GM12878 (cell line): Measurements from ENCODE around the gene TFB1M. TPM values are rescaled to one million over a fixed set of nuclear protein-coding genes. Genes with fewer than 3 reads are reported as not detected.

Experiments used
- ATAC-seq: fragments of 200-7000 bp; cut with Tn5 transposase; 3 replicates; pipeline ENCODE4 v1.9.1; 2020; ENCODE audit warnings: mild to moderate bottlenecking, moderate library complexity
- BruUV-seq: library from RNA; stranded (reverse); fragments of 400-500 nt; replicated peaks from 2 replicates; lab custom pipeline; 2021; lab: Mats Ljungman, UMichigan
- CTCF ChIA-PET: fragments of 300-600 bp; sonication (Branson Sonifier 250); formaldehyde crosslinking; extraction: SDS; loops from one replicate; lab custom pipeline; 2021; ENCODE audit warnings: inconsistent platforms; lab: Yijun Ruan, JAX
- POLR2A ChIA-PET: fragments of 350-600 bp; formaldehyde crosslinking; extraction: SDS; loops from one replicate; lab custom pipeline; 2021; ENCODE audit warnings: inconsistent platforms; lab: Charles Lee
- RAD21 ChIA-PET: fragments of 300-600 bp; sonication (Branson Sonifier 250); formaldehyde crosslinking; loops from one replicate; lab custom pipeline; 2023; ENCODE audit warnings: antibody characterized with exemption; ENCODE audit not compliant: unreplicated experiment; lab: Charles Lee
- SMC1A ChIA-PET: fragments of 300-600 bp; sonication (Branson Sonifier 250); formaldehyde crosslinking; loops from one replicate; lab custom pipeline; 2023; ENCODE audit not compliant: unreplicated experiment, uncharacterized antibody; lab: Charles Lee
- DNase-seq: peaks from one replicate; pipeline ENCODE4 v3.0.0-alpha.2; 2011; ENCODE audit warnings: low read depth, low spot score
- FAIRE-seq: peaks from 3 replicates; lab custom pipeline; 2011; peaks lifted over from hg19 to GRCh38; lab: Jason Lieb, UNC
- H2AFZ ChIP-seq: 2 replicates; pipeline ENCODE4 v1.6.0; 2011; ENCODE audit warnings: low read depth, low read length, control low read depth; ENCODE audit not compliant: control insufficient read depth
- H3K27ac ChIP-seq: 2 replicates; pipeline ENCODE4 v1.5.1; 2011; ENCODE audit warnings: control low read depth; ENCODE audit not compliant: control insufficient read depth, insufficient read depth
- H3K27me3 ChIP-seq, 2 experiments: replicated peaks in 1 of 2; 2 replicates each; pipeline versions ENCODE4 v1.6.0 to v1.6.1; 2011; ENCODE audit warnings: low read length in 1 of 2; ENCODE audit not compliant: control insufficient read depth in 2 of 2, insufficient read depth in 2 of 2
- H3K36me3 ChIP-seq, 2 experiments: 2 replicates each; pipeline ENCODE4 v1.5.1; 2011; ENCODE audit warnings: low read length in 1 of 2; ENCODE audit not compliant: control insufficient read depth in 2 of 2, insufficient read depth in 2 of 2
- H3K4me1 ChIP-seq: 2 replicates; pipeline ENCODE4 v1.6.1; 2011; ENCODE audit warnings: mild to moderate bottlenecking, low read length, moderate library complexity, mixed read lengths; ENCODE audit not compliant: control insufficient read depth, insufficient read depth
- H3K4me2 ChIP-seq: 2 replicates; pipeline ENCODE4 v1.6.0; 2011; ENCODE audit warnings: control low read depth; ENCODE audit not compliant: control insufficient read depth, insufficient read depth
- H3K4me3 ChIP-seq: fragments of 200-600 bp; sonication (generic); 2 replicates; pipeline ENCODE4 v1.5.1; 2016
- H3K79me2 ChIP-seq: 2 replicates; pipeline ENCODE4 v1.6.0; 2011; ENCODE audit warnings: low read length; ENCODE audit not compliant: control insufficient read depth, insufficient read depth
- H3K9ac ChIP-seq: 2 replicates; pipeline ENCODE4 v1.8.0; 2011; ENCODE audit warnings: low read length, control low read depth, mixed read lengths; ENCODE audit not compliant: control insufficient read depth, insufficient read depth
- H3K9me3 ChIP-seq: replicated peaks from 3 replicates; pipeline ENCODE4 v1.5.1; 2011; ENCODE audit warnings: mild to moderate bottlenecking, low read length; ENCODE audit not compliant: control insufficient read depth, insufficient read depth
- H4K20me1 ChIP-seq: 2 replicates; pipeline ENCODE4 v1.6.0; 2011; ENCODE audit not compliant: control insufficient read depth, insufficient read depth
- ASH2L ChIP-seq: fragments of 300-600, 200-600 bp; sonication (generic); IDR thresholded peaks from 2 replicates; pipeline ENCODE4 v1.6.1; 2017; ENCODE audit warnings: low read depth, mild to moderate bottlenecking, borderline replicate concordance
- GATAD2B ChIP-seq: fragments of 450-650 bp; conservative IDR thresholded peaks from 2 replicates; pipeline ENCODE4 v1.6.1; 2017; ENCODE audit warnings: low read depth, mild to moderate bottlenecking, moderate library complexity
- NRF1 ChIP-seq: conservative IDR thresholded peaks from 2 replicates; pipeline ENCODE4 v1.6.1; 2011; ENCODE audit warnings: mild to moderate bottlenecking, low read depth, low read length, improper control_type of control experiment
- RAD21 ChIP-seq: IDR thresholded peaks from 2 replicates; pipeline ENCODE4 v1.6.1; 2011; ENCODE audit warnings: mild to moderate bottlenecking, low read depth, low read length, moderate library complexity; ENCODE audit not compliant: insufficient read depth
- RAD51 ChIP-seq: fragments of 450-650 bp; IDR thresholded peaks from 2 replicates; pipeline ENCODE4 v1.6.1; 2016; ENCODE audit warnings: moderate library complexity, mild to moderate bottlenecking, inconsistent platforms
- RELB ChIP-seq: fragments of 450-650 bp; IDR thresholded peaks from 2 replicates; pipeline ENCODE4 v1.6.1; 2017; ENCODE audit warnings: low read depth, mild to moderate bottlenecking, moderate library complexity
- USF1 ChIP-seq: IDR thresholded peaks from 2 replicates; pipeline ENCODE4 v1.6.1; 2011; ENCODE audit warnings: borderline replicate concordance, low read depth, mild to moderate bottlenecking, moderate library complexity, mixed read lengths, low read length; ENCODE audit not compliant: insufficient read depth; ENCODE audit errors: extremely low read length
- USF2 ChIP-seq: IDR thresholded peaks from 2 replicates; pipeline ENCODE4 v1.6.1; 2011; ENCODE audit warnings: low read depth, low read length, improper control_type of control experiment, borderline replicate concordance
- ZNF24 ChIP-seq: fragments of 450-650 bp; IDR thresholded peaks from 2 replicates; pipeline ENCODE4 v1.6.1; 2017; ENCODE audit warnings: antibody characterized with exemption, mild to moderate bottlenecking
- ZNF384 ChIP-seq: IDR thresholded peaks from 2 replicates; pipeline ENCODE4 v1.6.1; 2012; ENCODE audit warnings: low read depth, mild to moderate bottlenecking, low read length, improper control_type of control experiment, borderline replicate concordance
- whole genome bisulfite sequencing: methylation state at CpG from one replicate; pipeline ENCODE4 v1.1.6; 2016; ENCODE audit warnings: low lambda C conversion rate; ENCODE audit not compliant: insufficient replicate concordance, insufficient coverage; ENCODE audit errors: missing lambda C conversion rate; 5-methylcytosine and 5-hydroxymethylcytosine counted together
- in situ Hi-C: fragments of 300-500 bp; cut with MboI; formaldehyde crosslinking; loops from 9 replicates; pipeline ENCODE4 v1.14.3; 2018; ENCODE audit warnings: mixed read lengths
- intact Hi-C: fragments of 100-400 bp; cut with micrococcal nuclease; formaldehyde crosslinking; loops from one replicate; pipeline ENCODE4 v1.14.2; 2022; ENCODE audit not compliant: unreplicated experiment
- polyA plus RNA-seq, 11 experiments: library from polyadenylated mRNA; depleted of rRNA in 4 of 11; unstranded in 6 of 11; stranded (reverse) in 5 of 11; fragments of >200 nt; fragmentation: Nextera tagmentation in 4 of 11; fragmentation: Illumina TruSeq in 1 of 11; extraction: Ambion mirVana in 4 of 11; extraction: Trizol in 1 of 11; gene quantifications; 1 replicate in 1 of 11; 2 replicates in 10 of 11; pipeline versions ENCODE4 v1.2.1 to v1.2.3, GENCODE V29; 2011 to 2016; ENCODE audit warnings: inconsistent platforms in 2 of 11, missing spikeins in 2 of 11, low read depth in 1 of 11
- total RNA-seq, 4 experiments: library from RNA; depleted of rRNA in 3 of 4; stranded (reverse); fragments of >200 nt in 3 of 4; fragmentation: Illumina TruSeq in 1 of 4; extraction: Trizol in 1 of 4; gene quantifications; 2 replicates each; pipeline versions ENCODE4 v1.2.1 to v1.2.3, GENCODE V29; 2013 to 2021
- TF ChIP-seq, protein P1 (sequence below): fragments of 450-650 bp; IDR thresholded peaks from 2 replicates; pipeline ENCODE4 v1.6.1; 2017; ENCODE audit warnings: mild to moderate bottlenecking
- TF ChIP-seq, protein P2 (sequence below): fragments of 450-650 bp; IDR thresholded peaks from 2 replicates; pipeline ENCODE4 v1.6.1; 2018; ENCODE audit warnings: mild to moderate bottlenecking, low read depth, moderate library complexity; ENCODE audit not compliant: partially characterized antibody

TFB1M gene
- total and polyA plus RNA-seq, 10 of the 15 experiments (the other 5 are each of a cell fraction or from before 2014, with no cell fraction given) = 29.9 to 117 (median 41.3) TPM

DNA sequence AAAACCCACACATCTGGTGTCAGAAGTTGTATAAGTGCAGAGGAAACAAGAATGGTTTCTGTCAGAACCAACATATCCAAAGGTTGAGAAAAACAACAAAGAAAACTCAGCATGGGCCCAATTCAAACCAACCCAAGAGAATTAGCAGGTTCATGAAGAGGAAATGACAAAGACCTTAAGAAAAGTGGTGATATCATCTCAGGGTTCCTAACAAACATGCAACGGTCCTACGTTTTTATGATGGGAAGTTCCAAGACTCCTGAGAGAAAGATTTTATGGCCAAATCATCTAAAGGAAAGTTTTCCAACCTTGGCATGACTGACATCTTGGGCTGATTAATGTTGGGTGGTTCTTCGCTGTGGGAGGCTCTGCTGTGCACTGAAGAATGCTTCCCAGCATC lies 23.0 kb downstream of the TFB1M start:
- ChIA-PET CTCF (interaction anchor here (0.7 kb wide), 1 partner anchor 1104 kb away, joined by 3 read pairs; no protein-coding TSS in a partner anchor), SMC1A (interaction anchor here (0.9 to 1.3 kb wide), 3 partner anchors 9 to 52 kb away, joined by 4 to 5 read pairs (median 4); no protein-coding TSS in a partner anchor), POLR2A (no interaction called here), RAD21 (no interaction called here)
- intact Hi-C loops (no loop called here), in situ Hi-C loops (no loop called here)
- no peaks in the 10 kb centered on the region for H4K20me1 ChIP-seq
- H3K27me3 ChIP-seq = no peaks in the 10 kb centered on the region
- no peak for DNase-seq
- ATAC-seq = no peak
- peaks cover 5 to 18% of the 10 kb centered on the region in 2 experiments for H3K36me3 ChIP-seq
- no peaks in the 10 kb centered on the region for H3K4me1 ChIP-seq
- FAIRE-seq = no peak
- no peak overlapping the region for H2AFZ ChIP-seq
- H3K79me2 ChIP-seq = no peaks in the 10 kb centered on the region
- BruUV-seq = no TSS peak
- WGBS = 92% methylated on average over 3 of the region's 3 CpGs
- no peak overlapping the region for H3K4me2 ChIP-seq
- H3K9me3 ChIP-seq = no peaks in the 10 kb centered on the region
- no peak overlapping the region for H3K27ac ChIP-seq
- H3K4me3 ChIP-seq = no peak overlapping the region
- H3K9ac ChIP-seq = no peak overlapping the region
- TF ChIP-seq RAD51 (no peak), GATAD2B (no peak), ZNF384 (no peak), NRF1 (no peak), ASH2L (no peak), RELB (no peak), ZNF24 (no peak), RAD21 (no peak), USF1 (no peak), USF2 (no peak)
- TF ChIP-seq, protein P1, sequence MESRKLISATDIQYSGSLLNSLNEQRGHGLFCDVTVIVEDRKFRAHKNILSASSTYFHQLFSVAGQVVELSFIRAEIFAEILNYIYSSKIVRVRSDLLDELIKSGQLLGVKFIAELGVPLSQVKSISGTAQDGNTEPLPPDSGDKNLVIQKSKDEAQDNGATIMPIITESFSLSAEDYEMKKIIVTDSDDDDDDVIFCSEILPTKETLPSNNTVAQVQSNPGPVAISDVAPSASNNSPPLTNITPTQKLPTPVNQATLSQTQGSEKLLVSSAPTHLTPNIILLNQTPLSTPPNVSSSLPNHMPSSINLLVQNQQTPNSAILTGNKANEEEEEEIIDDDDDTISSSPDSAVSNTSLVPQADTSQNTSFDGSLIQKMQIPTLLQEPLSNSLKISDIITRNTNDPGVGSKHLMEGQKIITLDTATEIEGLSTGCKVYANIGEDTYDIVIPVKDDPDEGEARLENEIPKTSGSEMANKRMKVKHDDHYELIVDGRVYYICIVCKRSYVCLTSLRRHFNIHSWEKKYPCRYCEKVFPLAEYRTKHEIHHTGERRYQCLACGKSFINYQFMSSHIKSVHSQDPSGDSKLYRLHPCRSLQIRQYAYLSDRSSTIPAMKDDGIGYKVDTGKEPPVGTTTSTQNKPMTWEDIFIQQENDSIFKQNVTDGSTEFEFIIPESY = no peak
- TF ChIP-seq, protein P2, sequence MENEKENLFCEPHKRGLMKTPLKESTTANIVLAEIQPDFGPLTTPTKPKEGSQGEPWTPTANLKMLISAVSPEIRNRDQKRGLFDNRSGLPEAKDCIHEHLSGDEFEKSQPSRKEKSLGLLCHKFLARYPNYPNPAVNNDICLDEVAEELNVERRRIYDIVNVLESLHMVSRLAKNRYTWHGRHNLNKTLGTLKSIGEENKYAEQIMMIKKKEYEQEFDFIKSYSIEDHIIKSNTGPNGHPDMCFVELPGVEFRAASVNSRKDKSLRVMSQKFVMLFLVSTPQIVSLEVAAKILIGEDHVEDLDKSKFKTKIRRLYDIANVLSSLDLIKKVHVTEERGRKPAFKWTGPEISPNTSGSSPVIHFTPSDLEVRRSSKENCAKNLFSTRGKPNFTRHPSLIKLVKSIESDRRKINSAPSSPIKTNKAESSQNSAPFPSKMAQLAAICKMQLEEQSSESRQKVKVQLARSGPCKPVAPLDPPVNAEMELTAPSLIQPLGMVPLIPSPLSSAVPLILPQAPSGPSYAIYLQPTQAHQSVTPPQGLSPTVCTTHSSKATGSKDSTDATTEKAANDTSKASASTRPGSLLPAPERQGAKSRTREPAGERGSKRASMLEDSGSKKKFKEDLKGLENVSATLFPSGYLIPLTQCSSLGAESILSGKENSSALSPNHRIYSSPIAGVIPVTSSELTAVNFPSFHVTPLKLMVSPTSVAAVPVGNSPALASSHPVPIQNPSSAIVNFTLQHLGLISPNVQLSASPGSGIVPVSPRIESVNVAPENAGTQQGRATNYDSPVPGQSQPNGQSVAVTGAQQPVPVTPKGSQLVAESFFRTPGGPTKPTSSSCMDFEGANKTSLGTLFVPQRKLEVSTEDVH = no peak
